Transverse colon (tissue), 4 donors: ENCODE results near the gene TAPBPL. TPM values are rescaled to one million over a fixed set of nuclear protein-coding genes. Genes with fewer than 3 reads are reported as not detected.
"Not testable (repeated sequence)": the region's sequence is repeated elsewhere in the genome, so short reads cannot be mapped to it uniquely, and the experiment has no call there.

ENCODE experiments used
- DNase-seq: peaks from one replicate; pipeline ENCODE4 v3.0.0-alpha.2; 2019
- H3K27ac ChIP-seq, 4 donors: fragments of 200-600 bp; sonication (generic); 2 replicates each; pipeline ENCODE4 v1.5.1; 2016 to 2018; ENCODE audit warnings: inconsistent platforms in 4 of 4
- H3K27me3 ChIP-seq: fragments of 200-600 bp; sonication (generic); 2 replicates; pipeline ENCODE4 v1.5.1; 2017; ENCODE audit warnings: inconsistent platforms
- H3K36me3 ChIP-seq, 4 donors: fragments of 200-600 bp; sonication (generic); 2 replicates each; pipeline ENCODE4 v1.5.1; 2017 to 2019; ENCODE audit warnings: inconsistent platforms in 4 of 4
- H3K4me1 ChIP-seq, 4 donors: fragments of 200-600 bp; sonication (generic); 2 replicates each; pipeline ENCODE4 v1.5.1; 2017 to 2020; ENCODE audit warnings: inconsistent platforms in 4 of 4
- H3K4me3 ChIP-seq, 4 donors: fragments of 200-600 bp; sonication (generic); 1 replicate in 1 of 4; 2 replicates in 3 of 4; pipeline versions ENCODE4 v1.5.1 to v1.6.1; 2017 to 2019; ENCODE audit warnings: inconsistent platforms in 4 of 4
- H3K9me3 ChIP-seq, 2 donors: fragments of 200-600 bp; sonication (generic); 2 replicates each; pipeline ENCODE4 v1.5.1; 2017 to 2019; ENCODE audit warnings: inconsistent platforms in 2 of 2
- CTCF ChIP-seq, 5 experiments: fragments of 200-600 bp in 3 of 5; fragments of 450-650 bp in 2 of 5; sonication (generic) in 3 of 5; IDR thresholded peaks; 1 replicate in 2 of 5; 2 replicates in 3 of 5; pipeline ENCODE4 v1.5.1; 2016 to 2017; ENCODE audit warnings: antibody characterized with exemption in 5 of 5, inconsistent platforms in 3 of 5, mild to moderate bottlenecking in 2 of 5, moderate library complexity in 1 of 5
- EP300 ChIP-seq: sonication (generic); formaldehyde crosslinking; IDR thresholded peaks from one replicate; pipeline ENCODE4 v1.6.1; 2017; ENCODE audit warnings: antibody characterized with exemption, low read depth
- POLR2A ChIP-seq: fragments of 450-650 bp; IDR thresholded peaks from one replicate; pipeline ENCODE4 v1.6.1; 2016; ENCODE audit warnings: antibody characterized with exemption, mild to moderate bottlenecking, moderate library complexity
- POLR2AphosphoS5 ChIP-seq, 3 donors: sonication (generic); formaldehyde crosslinking; IDR thresholded peaks; one replicate each; pipeline ENCODE4 v1.6.1; 2016; ENCODE audit warnings: antibody characterized with exemption in 3 of 3
- WGBS, 2 donors: methylation state at CpG; one replicate each; pipeline ENCODE4 v1.1.5; 2018; ENCODE audit warnings: low coverage in 1 of 2; 5-methylcytosine and 5-hydroxymethylcytosine counted together
- in situ Hi-C, 4 donors: fragments of 200-750 bp; cut with MboI; loops; one replicate each; pipeline versions ENCODE4 v1.15.0 to v1.15.1; 2017; ENCODE audit warnings: low sequenced_read_pairs in 3 of 4, low pct_ligation_motif_present in 1 of 4, low pct_unique_long_range_greater_than_20kb in 1 of 4
- intact Hi-C: fragments of 100-400 bp; cut with DNase I; formaldehyde crosslinking; loops from one replicate; pipeline ENCODE4 v1.15.1; 2023; ENCODE audit warnings: low total_unique reads
- total RNA-seq, 4 donors: library from RNA; depleted of rRNA; stranded (reverse); fragments of >200 nt; gene quantifications; one replicate each; pipeline ENCODE4 v1.1.0, GENCODE V29; 2016

TAPBPL gene
- total RNA-seq, 4 donors from 2014 or later: 47.6 to 99.1 (median 79.3) TPM

DNA sequence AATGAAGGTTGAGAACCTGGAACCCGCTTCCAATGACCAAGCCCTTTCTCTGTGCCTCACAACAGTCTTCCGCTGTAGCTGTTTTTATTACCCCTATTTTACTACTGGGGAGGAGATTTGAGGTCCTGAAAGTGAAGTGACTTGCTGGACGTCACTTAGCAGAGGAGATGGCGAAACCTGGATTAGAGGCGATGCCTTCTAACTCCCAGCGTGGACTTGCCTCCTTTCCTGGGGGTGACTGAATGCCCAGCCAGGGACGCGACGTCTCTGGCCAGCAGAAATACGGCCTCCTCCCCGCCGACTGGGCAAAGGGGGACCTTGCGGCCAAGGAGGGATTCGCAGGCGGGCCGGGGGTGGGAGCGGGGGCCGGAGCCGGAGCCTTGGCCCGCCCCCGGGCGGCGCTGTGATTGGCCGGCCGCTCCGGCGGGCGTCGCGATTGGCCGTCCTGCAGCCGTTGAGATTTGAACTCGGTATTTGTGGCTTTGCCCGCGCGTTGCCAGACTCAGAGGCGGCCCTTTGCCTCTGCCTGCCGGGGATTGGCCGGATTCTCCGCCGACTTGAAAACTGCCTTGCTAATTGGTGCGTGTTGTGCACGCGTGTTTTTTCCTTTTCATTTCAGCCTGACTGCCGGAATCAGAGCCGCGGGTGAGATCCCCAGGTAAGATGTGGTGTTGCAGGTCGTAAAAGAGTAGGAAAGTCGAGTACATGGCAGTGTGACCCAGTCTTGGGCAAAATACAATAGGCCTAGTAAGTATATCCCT lies 41.8 kb downstream of the TAPBPL start, which contains the start of gene NCAPD2:
NCAPD2 (plus strand) TSS at position 606 of the 761 bp plus-strand sequence. CDS start 997 bp downstream, outside the sequence.
- in situ Hi-C loops: no loop called here
- TF ChIP-seq POLR2AphosphoS5 (IDR thresholded peaks at IDR 0.05) (no peak), CTCF (IDR thresholded peaks at IDR 0.05) (peak; percentile 28 to 89 (median 47)), POLR2A (peak; percentile 6), EP300 (no peak)
- intact Hi-C loops: no loop called here

DNA sequence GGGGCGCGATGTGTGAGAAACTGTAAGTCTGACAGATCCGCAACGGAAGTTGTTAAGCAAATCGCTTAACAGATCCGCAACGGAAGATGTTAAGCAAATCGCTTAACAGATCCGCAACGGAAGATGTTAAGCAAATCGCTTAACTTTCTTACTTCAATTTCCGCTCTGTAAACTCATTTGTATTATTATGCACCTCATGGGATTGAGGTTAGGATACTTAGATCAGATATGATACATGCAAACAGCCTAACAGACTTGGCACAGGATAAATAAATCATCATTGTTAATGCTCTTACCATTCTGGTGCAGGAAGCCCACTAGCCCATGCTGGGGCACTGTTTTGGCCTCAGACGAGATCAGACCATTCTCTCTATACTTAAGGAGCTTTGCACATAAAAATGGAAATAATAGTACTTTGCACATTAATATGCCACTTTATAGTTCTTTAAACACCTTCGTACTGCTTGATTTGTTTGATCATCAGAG lies 42.5 kb downstream of the TAPBPL start:
- DNase-seq: no peak
- Histone ChIP-seq H3K9me3 (no peaks in the 10 kb centered on the region), H3K27me3 (no peaks in the 10 kb centered on the region), H3K36me3 (peaks cover 0 to 3% (median 0%) of the 10 kb centered on the region in 4 donors), H3K4me3 (peak overlapping the region; percentile 23 to 87 (median 64)), H3K4me1 (peaks cover 13 to 27% (median 22%) of the 10 kb centered on the region in 4 donors), H3K27ac (peak overlapping the region; percentile 97 to 99 (median 98))
- TF ChIP-seq POLR2AphosphoS5 (IDR thresholded peaks at IDR 0.05) (no peak), CTCF (IDR thresholded peaks at IDR 0.05) (no peak), POLR2A (no peak), EP300 (no peak)
- in situ Hi-C loops: no loop called here
- WGBS, 2 donors: 0 to 1% methylated on average over 5 to 14 of the region's 14 CpGs
- intact Hi-C loops: no loop called here

More for the DNA sequence above, 41.8 kb downstream of the TAPBPL start, which contains the start of gene NCAPD2:
- Histone ChIP-seq H3K27me3 (no peaks in the 10 kb centered on the region), H3K4me3 (peak within 1 kb of the TSS; percentile 52 to 87 (median 70)), H3K4me1 (peaks cover 13 to 27% (median 22%) of the 10 kb centered on the region in 4 donors), H3K27ac (peak within 1 kb of the TSS; percentile 97 to 99 (median 98)), H3K9me3 (no peaks in the 10 kb centered on the region), H3K36me3 (no peaks in the 10 kb centered on the region)
- WGBS, 2 donors: 0% methylated on average over 2 to 43 of the region's 49 CpGs
- DNase-seq: peak; percentile 96

- Histone ChIP-seq H3K27me3 (no peaks in the 10 kb centered on the region), H3K27ac (peak overlapping the region in 1 of 4 donors; percentile 97), H3K4me1 (peaks cover 13 to 27% (median 22%) of the 10 kb centered on the region in 4 donors), H3K36me3 (peaks cover 0 to 5% (median 0%) of the 10 kb centered on the region in 4 donors), H3K9me3 (no peaks in the 10 kb centered on the region), H3K4me3 (peak overlapping the region in 2 of 4 donors; percentile 52 to 77)
- no peak for DNase-seq
- no peak for TF ChIP-seq POLR2A
- TF ChIP-seq EP300: no peak
- TF ChIP-seq POLR2AphosphoS5 (IDR thresholded peaks at IDR 0.05): no peak
- no peak for TF ChIP-seq CTCF (IDR thresholded peaks at IDR 0.05)
- WGBS, 2 donors: 43 to 71% methylated on average over 1 of the region's 1 CpG
- intact Hi-C loops: no loop called here
- in situ Hi-C loops: no loop called here
Observed at GRCh38 chr12:6494968-6495367, 43.1 kb downstream of the TAPBPL start.

- peaks cover 8 to 20% (median 18%) of the 10 kb centered on the region in 4 donors for H3K4me1 ChIP-seq
- H3K4me3 ChIP-seq, H3K9me3 ChIP-seq, H3K27me3 ChIP-seq, intact Hi-C loops, DNase-seq, H3K27ac ChIP-seq, H3K36me3 ChIP-seq, in situ Hi-C loops: not testable (repeated sequence)
- 38 to 82% methylated on average over 2 to 3 of the region's 3 CpGs for WGBS, 2 donors
Observed at GRCh38 chr12:6497291-6497690, 45.4 kb downstream of the TAPBPL start.
